ENCODE measurements around the gene OR51B5.
"Not testable (repeated sequence)": the region's sequence is repeated elsewhere in the genome, so short reads cannot be mapped to it uniquely, and the experiment has no call there.

OR51B5 gene

DNA sequence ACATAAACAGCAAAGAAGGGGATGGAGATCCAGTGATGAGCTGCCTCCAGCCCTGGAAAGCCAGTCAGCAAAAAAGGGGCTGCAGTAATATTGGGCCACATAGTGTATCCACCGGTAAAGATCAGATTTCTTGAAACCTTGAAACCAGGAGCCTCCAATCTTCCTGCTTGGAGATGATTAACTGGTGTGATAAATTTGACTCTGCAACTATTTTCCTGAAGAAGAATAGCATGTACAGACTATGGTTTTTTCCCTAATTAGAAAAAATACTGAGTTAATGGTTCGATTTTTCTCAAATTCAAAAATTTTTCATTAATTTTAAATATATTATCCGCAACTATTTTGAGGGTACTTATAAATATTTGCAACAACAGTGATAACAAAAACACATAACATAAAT, 19.1 kb downstream of the OR51B5 start, which contains the start of gene OR51B2:
OR51B2 (minus strand) TSS at position 101 of the 400 bp plus-strand sequence; CDS start at position 101, 0 bp downstream.
- DNase-seq = no peak

DNA sequence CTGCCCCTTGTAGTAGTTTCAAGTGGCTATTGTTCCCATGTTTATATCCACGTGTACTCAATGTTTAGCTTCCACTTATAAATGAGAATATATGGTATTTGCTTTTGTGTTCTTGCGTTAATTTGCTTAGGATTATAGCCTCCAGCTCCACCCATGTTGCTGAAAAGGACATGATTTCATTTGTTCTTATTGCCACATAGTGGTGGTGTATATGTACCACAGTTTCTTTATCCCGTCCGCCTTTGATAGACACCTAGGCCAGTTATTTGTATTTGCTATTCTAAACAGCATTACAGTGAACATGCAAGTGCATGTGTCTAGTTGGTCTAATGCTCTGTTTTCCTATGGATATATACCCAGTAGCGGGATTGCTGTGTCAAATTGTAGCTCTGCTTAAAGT, 26.0 kb downstream of the OR51B5 start:
- peak; percentile 16 for DNase-seq

DNA sequence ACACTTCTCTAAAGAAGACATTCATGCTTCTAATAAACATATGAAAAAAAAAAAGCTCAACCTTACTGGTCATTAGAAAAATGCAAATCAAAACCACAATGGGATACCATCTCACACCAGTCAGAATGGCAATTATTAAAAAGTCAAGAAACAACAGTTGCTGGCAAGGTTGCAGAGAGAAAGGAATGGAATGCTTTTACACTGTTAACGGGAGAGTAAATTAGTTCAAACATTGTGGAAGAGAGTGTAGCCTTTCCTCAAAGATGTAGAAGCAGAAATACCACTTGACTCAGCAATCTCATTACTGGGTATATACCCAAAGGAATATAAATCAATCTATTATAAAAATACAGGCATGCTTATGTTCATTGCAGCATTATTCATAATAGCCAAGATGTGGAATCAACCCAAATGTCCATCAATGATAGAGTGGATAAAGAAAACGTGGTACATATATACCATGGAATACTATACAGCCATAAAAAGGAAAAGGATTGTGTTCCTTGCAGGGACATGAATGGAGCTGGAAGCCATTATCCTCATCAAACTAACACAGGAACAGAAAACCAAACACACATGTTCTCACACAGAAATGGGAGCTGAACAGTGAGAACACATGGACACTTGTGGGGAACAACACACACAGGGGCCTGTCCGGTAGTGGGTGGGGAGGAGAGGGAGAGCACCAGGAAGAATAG, 29.8 kb downstream of the OR51B5 start:
- not testable (repeated sequence) for DNase-seq

DNA sequence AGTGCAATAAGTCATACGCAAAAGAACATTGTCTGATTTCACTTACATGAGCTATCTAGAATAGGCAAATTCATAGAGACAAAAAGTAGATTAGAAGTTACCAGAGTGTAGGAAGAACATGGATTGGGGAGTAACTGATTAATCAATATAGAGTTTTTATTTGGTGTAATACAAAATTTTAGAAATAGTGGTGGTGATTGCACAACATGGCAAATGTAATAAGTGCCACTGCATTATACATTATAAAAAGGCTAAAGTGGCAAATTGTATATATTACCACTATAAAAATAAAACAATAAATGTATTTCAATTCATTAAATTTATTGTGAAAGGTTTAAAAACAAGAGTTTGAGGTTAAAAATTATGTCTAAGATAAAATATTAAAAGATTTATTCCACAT, 32.9 kb downstream of the OR51B5 start:
- DNase-seq = no peak

DNA sequence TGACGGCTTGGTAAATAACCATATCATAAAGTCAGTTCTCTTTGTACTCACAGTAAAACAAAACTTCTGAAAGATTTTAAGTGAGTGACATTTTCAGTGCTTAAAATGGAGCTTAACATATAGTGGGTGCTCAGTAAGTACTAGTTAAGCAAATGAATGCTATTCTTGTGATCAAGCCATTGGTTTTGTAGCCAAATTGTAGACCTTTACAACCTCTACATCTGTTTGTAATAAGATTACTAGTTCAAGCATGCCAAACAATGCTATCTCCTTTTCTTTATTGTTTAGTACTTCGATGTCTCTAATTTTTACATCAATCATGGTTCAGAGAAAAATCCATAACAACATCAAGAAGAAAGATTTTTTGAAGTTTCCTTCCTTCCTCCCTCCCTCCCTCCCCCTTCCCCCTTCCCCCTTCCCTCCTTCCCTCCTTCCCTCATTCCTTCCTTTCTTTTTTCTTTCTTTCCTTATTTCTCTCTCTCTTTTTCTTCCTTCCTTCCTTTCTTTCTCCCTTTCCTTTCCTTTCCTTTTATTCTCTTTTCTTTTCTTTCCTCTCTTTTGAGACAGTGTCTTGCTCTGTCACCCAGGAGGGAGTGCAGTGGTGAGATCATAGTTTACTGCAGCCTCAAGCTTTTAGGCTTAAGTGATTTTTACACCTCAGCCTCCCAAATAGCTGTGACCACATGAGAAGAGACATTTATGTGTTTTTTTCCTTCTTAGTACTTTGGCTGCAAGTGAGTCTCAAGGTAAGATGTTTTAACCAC, 35.9 kb downstream of the OR51B5 start:
- DNase-seq = no peak

- DNase-seq = no peak
Measured at GRCh38 chr11:5304046-5304445, 39.3 kb downstream of the OR51B5 start.

DNA sequence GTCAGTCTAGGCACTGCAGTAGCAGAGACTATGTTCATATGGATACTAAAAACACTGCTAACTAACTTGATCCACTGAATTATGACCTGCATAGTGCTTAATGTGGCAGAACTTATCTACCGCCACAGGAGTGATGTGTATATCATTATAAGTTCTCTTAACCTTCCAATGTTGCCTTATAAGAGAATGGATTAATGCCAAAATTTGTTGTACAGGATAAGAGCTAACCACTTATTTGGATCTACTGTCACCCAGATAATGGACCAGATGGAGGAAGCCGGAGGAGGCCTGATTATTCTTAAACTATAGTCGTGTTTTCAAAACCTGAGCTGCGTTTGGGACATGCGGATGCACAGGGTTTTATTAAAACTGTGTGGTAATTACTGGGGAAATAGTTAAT, 39.7 kb downstream of the OR51B5 start:
- peak; percentile 25 for DNase-seq

DNA sequence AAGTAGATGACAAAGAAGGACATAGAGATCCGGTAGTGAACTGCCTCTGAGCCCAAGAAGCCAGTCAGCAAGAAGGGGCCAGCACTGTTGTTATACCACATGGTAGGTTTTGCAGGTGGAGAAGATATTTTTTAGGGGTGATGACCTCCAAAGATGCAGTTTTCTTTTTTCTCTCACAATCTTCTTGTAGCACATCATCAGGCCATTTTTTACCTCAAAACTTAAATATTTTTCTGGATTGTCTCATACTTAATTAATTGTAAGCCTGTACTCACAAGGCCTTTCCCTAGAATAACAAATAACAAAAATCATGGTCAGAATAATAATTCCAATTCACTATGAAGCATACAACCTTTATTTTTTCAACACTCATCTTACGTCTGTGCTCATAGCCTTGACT, 41.5 kb downstream of the OR51B5 start, which contains the start of gene OR51B4:
OR51B4 (minus strand) TSS at position 101 of the 400 bp plus-strand sequence; CDS start at position 101, 0 bp downstream.
- no peak for DNase-seq

DNA sequence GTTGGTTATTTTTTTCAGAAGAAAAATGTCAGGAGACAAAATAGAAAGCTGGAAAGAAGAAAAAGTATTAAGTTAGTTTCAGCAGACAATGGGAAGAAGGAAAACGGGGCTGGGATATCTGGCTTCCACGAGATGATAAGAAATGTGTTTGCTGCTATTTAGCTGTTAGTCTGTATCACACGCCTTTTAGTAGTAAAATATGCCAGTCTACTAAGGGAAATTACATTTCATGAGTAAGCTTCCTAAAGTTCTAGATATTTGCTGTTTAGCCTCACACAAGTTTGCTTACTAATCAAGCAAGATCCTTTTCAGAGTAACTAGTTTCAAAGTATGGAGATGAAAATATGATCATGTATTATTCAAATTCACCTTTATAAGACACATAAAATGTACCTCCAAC, 43.1 kb downstream of the OR51B5 start:
- DNase-seq = no peak

GRCh38 chr11:5298451-5298850, 44.9 kb downstream of the OR51B5 start:
- no peak for DNase-seq

DNA sequence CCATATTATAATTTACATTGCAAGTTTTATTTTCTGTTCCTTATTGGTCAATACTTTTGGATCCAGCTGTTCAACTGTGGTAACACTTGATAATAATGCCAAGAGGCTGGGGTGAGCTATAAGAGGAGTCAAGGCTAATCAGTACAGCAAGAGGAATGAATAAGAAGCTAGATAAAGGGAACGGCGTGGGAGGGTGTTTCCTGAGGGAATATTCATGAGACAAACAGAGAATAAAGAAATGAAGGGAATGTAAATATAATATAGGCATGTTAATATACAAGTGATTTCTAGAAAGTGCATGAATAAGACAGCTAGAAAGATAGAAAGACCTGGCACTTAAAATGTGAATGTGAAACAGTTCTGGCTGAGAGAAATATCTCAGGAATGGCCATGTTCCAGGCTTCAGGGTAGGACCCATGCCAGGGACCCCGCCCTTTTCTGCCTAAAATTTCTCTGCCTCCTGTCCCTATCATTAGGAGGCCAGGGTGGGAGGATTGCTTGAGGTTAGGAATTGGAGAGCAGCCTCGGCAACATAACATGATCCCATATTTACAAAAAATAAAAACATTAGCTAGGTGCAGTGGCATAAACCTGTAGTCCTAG, 45.5 kb downstream of the OR51B5 start:
- peak; percentile 46 for DNase-seq

GRCh38 chr11:5294342-5294995, 48.9 kb downstream of the OR51B5 start:
- DNase-seq = not testable (repeated sequence)

GRCh38 chr11:5293028-5293427, 50.3 kb downstream of the OR51B5 start:
- no peak for DNase-seq
